Spleen (tissue), 7 donors: Measurements from ENCODE around the gene SUSD4.

Source experiments
- POLR2A ChIP-seq, 3 donors: fragments of 450-650 bp; IDR thresholded peaks; one replicate each; pipeline ENCODE4 v1.5.1; 2017; ENCODE audit warnings: antibody characterized with exemption in 3 of 3, mild to moderate bottlenecking in 1 of 3
- POLR2AphosphoS5 ChIP-seq, 3 donors: sonication (generic); formaldehyde crosslinking; IDR thresholded peaks; one replicate each; pipeline ENCODE4 v1.5.1; 2017; ENCODE audit warnings: antibody characterized with exemption in 3 of 3
- TF ChIP-seq, protein P1 (sequence below), 11 experiments: fragments of 200-600 bp in 7 of 11; fragments of 450-650 bp in 4 of 11; sonication (generic) in 4 of 11; IDR thresholded peaks in 8 of 11; conservative IDR thresholded peaks in 3 of 11; 1 replicate in 7 of 11; 2 replicates in 4 of 11; pipeline versions ENCODE4 v1.4.0 to v1.8.0; 2016 to 2021; ENCODE audit warnings: antibody characterized with exemption in 11 of 11, inconsistent platforms in 4 of 11, mild to moderate bottlenecking in 1 of 11
- donor health status: DM: no; HTN: no; CAD: no; lungs with moderate emphysema.
- donor health status: DM: no; HTN: no; CAD: no.
- donor health status: DM: no; HTN: no; CAD: no.

DNA sequence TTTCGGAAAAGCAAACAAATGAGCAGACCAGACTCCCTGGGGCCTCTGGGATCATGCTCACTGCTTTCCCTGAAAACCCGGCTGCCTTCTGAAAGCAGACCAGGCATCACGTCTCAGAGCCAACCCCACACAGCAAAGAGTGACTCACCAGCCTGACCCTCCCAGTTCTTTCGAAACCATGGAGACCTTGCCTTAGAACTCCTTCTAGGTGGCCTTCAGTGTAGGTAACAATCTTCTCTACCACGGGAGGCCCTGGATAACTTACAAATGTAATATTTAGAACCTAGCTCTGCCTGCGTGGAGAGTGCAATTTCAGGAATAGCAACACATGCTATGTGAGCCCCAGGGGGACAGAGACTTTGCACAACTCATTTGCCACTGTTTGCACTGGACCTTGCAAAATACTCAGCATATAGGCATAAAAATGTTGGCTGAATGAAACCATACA is 105.2 kb downstream of the SUSD4 start:
- TF ChIP-seq, protein P1, sequence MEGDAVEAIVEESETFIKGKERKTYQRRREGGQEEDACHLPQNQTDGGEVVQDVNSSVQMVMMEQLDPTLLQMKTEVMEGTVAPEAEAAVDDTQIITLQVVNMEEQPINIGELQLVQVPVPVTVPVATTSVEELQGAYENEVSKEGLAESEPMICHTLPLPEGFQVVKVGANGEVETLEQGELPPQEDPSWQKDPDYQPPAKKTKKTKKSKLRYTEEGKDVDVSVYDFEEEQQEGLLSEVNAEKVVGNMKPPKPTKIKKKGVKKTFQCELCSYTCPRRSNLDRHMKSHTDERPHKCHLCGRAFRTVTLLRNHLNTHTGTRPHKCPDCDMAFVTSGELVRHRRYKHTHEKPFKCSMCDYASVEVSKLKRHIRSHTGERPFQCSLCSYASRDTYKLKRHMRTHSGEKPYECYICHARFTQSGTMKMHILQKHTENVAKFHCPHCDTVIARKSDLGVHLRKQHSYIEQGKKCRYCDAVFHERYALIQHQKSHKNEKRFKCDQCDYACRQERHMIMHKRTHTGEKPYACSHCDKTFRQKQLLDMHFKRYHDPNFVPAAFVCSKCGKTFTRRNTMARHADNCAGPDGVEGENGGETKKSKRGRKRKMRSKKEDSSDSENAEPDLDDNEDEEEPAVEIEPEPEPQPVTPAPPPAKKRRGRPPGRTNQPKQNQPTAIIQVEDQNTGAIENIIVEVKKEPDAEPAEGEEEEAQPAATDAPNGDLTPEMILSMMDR (IDR thresholded peaks at IDR 0.05 in 8 of 11, conservative IDR thresholded peaks at IDR 0.05 in 3 of 11) = no peak
- no peak for TF ChIP-seq POLR2A (IDR thresholded peaks at IDR 0.05)
- no peak for TF ChIP-seq POLR2AphosphoS5 (IDR thresholded peaks at IDR 0.05)
